Smooth muscle cell (in vitro differentiated cells): ENCODE data around the gene MCTP2. TPM values are rescaled to one million over a fixed set of nuclear protein-coding genes. Genes with fewer than 3 reads are reported as not detected.

Experiments
- DNase-seq: peaks from one replicate; lab custom pipeline; 2025; ENCODE audit not compliant: unreplicated experiment; lab: John Stamatoyannopoulos, UW
- H2AFZ ChIP-seq: fragments of 200-600 bp; sonication (generic); 2 replicates; pipeline ENCODE4 v1.6.0; 2016; ENCODE audit warnings: antibody characterized with exemption, low read depth, mild to moderate bottlenecking
- H3F3A ChIP-seq: fragments of 200-600 bp; sonication (generic); 2 replicates; pipeline ENCODE4 v1.6.0; 2017; ENCODE audit warnings: antibody characterized with exemption, low read depth
- H3K27ac ChIP-seq: fragments of 200-600 bp; sonication (generic); 2 replicates; pipeline ENCODE4 v1.5.1; 2016; ENCODE audit warnings: low read depth, mild to moderate bottlenecking
- H3K27me3 ChIP-seq: fragments of 200-600 bp; sonication (generic); 2 replicates; pipeline ENCODE4 v1.6.1; 2016; ENCODE audit warnings: low read depth, mild to moderate bottlenecking
- H3K36me3 ChIP-seq: fragments of 200-600 bp; sonication (generic); 2 replicates; pipeline ENCODE4 v1.5.1; 2016; ENCODE audit warnings: low read depth
- H3K4me1 ChIP-seq: fragments of 200-600 bp; sonication (generic); 2 replicates; pipeline ENCODE4 v1.5.1; 2016; ENCODE audit warnings: low read depth
- H3K4me2 ChIP-seq: fragments of 200-600 bp; sonication (generic); 2 replicates; pipeline ENCODE4 v1.6.0; 2016; ENCODE audit warnings: mild to moderate bottlenecking
- H3K4me3 ChIP-seq: fragments of 200-600 bp; sonication (generic); 2 replicates; pipeline ENCODE4 v1.5.1; 2016; ENCODE audit warnings: mild to moderate bottlenecking
- H3K79me2 ChIP-seq: fragments of 200-600 bp; sonication (generic); 2 replicates; pipeline ENCODE4 v1.6.0; 2016; ENCODE audit warnings: low read depth, mild to moderate bottlenecking
- H3K9ac ChIP-seq: fragments of 200-600 bp; sonication (generic); 2 replicates; pipeline ENCODE4 v1.6.0; 2016; ENCODE audit warnings: low read depth
- H3K9me3 ChIP-seq: fragments of 200-600 bp; sonication (generic); replicated peaks from 2 replicates; pipeline ENCODE4 v1.5.1; 2016; ENCODE audit warnings: low read depth
- H4K20me1 ChIP-seq: fragments of 200-600 bp; sonication (generic); 2 replicates; pipeline ENCODE4 v1.6.0; 2016; ENCODE audit warnings: low read depth
- WGBS: methylation state at CpG from one replicate; pipeline ENCODE4 v1.1.7; 2016; ENCODE audit warnings: low lambda C conversion rate; 5-methylcytosine and 5-hydroxymethylcytosine counted together
- polyA plus RNA-seq: library from polyadenylated mRNA; unstranded; fragments of >200 nt; fragmentation: Nextera tagmentation; extraction: Ambion mirVana; gene quantifications from 2 replicates; pipeline ENCODE4 v1.2.1, GENCODE V29; 2016
- total RNA-seq: library from RNA; depleted of rRNA; stranded (reverse); fragments of >200 nt; gene quantifications from 2 replicates; pipeline ENCODE4 v1.2.3, GENCODE V29; 2014
- TF ChIP-seq, protein P1 (sequence below): fragments of 200-600 bp; sonication (generic); IDR thresholded peaks from 2 replicates; pipeline ENCODE4 v1.5.1; 2017; ENCODE audit warnings: borderline replicate concordance, mild to moderate bottlenecking, antibody characterized with exemption; ENCODE audit not compliant: insufficient read depth, poor library complexity, severe bottlenecking

The MCTP2 gene
- total and polyA plus RNA-seq, 2 experiments from 2014 or later, result 12.1 to 32.1 TPM

DNA sequence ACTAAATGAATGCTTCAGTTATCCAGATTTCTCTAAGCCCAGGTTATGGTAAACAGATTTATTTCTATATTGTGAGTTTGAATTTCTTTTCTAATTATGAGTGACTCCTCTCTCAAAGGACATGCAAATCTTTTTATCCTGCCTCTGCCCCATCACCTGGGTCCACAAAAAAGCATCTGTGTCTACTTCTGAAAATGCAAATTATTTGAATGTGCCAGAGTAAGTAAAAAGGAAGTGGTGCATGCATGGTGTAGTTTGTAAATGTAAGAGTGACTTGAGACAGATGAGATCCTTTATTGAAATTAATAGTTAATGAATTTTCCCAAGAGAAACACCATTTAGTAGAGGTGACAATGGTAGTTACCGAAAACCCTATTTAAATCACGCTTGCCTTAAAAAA, 26.9 kb downstream of the MCTP2 start:
- 96% methylated on average over 2 of the region's 2 CpGs for WGBS

DNA sequence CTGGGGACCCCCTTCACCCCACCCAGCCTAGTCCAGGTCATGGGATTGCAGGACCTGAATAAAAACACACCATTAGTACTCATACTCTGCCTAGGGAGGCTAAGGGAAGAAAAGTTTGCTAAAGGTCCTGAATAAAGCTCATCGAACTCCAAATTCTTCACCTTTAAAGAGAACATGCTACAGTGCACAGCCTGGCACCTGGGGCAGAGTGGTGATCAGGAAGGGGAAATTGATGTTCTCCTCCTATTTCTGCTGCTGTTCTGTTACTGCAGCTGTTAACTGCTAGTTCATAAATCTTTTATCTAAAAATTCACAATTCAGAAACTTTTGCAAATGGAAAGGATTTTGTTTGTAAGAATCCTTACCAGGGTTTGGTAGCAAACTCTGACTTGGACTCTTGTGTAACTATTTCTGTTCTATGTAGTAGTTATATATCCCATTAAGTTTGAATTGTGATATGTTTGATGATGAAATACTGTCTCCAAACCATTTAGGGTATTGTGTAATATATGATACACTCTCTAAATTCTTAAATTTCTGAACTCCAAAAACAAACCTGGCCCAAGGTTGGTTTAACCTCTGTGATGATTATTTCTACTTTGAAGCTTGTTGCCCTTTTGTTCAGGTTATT, 27.9 kb downstream of the MCTP2 start:
- no peaks in the 10 kb centered on the region for H3K4me1 ChIP-seq
- no peaks in the 10 kb centered on the region for H3F3A ChIP-seq
- H3K36me3 ChIP-seq, result no peaks in the 10 kb centered on the region
- no peak overlapping the region for H3K9ac ChIP-seq
- no peak for DNase-seq
- no peak overlapping the region for H2AFZ ChIP-seq
- no peaks in the 10 kb centered on the region for H3K9me3 ChIP-seq
- no peak overlapping the region for H3K4me3 ChIP-seq
- H4K20me1 ChIP-seq, result peaks cover 58% of the 10 kb centered on the region
- TF ChIP-seq, protein P1, sequence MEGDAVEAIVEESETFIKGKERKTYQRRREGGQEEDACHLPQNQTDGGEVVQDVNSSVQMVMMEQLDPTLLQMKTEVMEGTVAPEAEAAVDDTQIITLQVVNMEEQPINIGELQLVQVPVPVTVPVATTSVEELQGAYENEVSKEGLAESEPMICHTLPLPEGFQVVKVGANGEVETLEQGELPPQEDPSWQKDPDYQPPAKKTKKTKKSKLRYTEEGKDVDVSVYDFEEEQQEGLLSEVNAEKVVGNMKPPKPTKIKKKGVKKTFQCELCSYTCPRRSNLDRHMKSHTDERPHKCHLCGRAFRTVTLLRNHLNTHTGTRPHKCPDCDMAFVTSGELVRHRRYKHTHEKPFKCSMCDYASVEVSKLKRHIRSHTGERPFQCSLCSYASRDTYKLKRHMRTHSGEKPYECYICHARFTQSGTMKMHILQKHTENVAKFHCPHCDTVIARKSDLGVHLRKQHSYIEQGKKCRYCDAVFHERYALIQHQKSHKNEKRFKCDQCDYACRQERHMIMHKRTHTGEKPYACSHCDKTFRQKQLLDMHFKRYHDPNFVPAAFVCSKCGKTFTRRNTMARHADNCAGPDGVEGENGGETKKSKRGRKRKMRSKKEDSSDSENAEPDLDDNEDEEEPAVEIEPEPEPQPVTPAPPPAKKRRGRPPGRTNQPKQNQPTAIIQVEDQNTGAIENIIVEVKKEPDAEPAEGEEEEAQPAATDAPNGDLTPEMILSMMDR, result no peak
- no peak overlapping the region for H3K4me2 ChIP-seq
- H3K27me3 ChIP-seq, result no peaks in the 10 kb centered on the region
- 100% methylated on average over 1 of the region's 1 CpG for WGBS
- no peaks in the 10 kb centered on the region for H3K79me2 ChIP-seq
- H3K27ac ChIP-seq, result no peak overlapping the region

More for the DNA sequence above, 26.9 kb downstream of the MCTP2 start:
- no peak overlapping the region for H3K4me3 ChIP-seq
- TF ChIP-seq, protein P1, result no peak
- no peaks in the 10 kb centered on the region for H3K27me3 ChIP-seq
- no peaks in the 10 kb centered on the region for H3K36me3 ChIP-seq
- no peaks in the 10 kb centered on the region for H3K4me1 ChIP-seq
- no peaks in the 10 kb centered on the region for H3K9me3 ChIP-seq
- no peak for DNase-seq
- H3K27ac ChIP-seq, result no peak overlapping the region
- peaks cover 67% of the 10 kb centered on the region for H4K20me1 ChIP-seq
- no peak overlapping the region for H2AFZ ChIP-seq
- H3K79me2 ChIP-seq, result no peaks in the 10 kb centered on the region
- H3F3A ChIP-seq, result no peaks in the 10 kb centered on the region
- H3K4me2 ChIP-seq, result no peak overlapping the region
- H3K9ac ChIP-seq, result no peak overlapping the region

DNA sequence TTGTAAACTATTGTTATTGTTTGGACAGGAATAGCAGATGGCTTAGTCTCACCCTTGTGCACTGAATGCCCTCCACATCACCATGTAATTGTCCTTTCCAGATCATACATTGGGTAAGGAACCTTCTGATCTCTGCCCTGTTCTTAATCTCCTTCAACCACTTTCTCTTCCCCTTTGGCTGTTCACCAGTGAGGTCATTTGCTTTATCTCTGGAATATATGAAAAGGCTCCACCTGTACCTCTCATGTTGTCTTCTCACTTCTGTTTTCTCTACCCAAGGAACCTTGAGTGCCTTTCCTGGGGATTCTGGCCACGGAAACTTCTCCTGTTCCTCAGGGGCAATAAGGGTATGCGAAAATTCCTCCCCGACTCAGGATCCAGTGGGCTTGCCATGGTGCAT, 28.5 kb downstream of the MCTP2 start:
- 73% methylated on average over 3 of the region's 3 CpGs for WGBS
- H2AFZ ChIP-seq, result no peak overlapping the region
- no peaks in the 10 kb centered on the region for H3K27me3 ChIP-seq
- no peak overlapping the region for H3K4me3 ChIP-seq
- TF ChIP-seq, protein P1, result no peak
- no peak for DNase-seq
- no peak overlapping the region for H3K4me2 ChIP-seq
- no peaks in the 10 kb centered on the region for H3F3A ChIP-seq
- H4K20me1 ChIP-seq, result peaks cover 52% of the 10 kb centered on the region
- no peaks in the 10 kb centered on the region for H3K36me3 ChIP-seq
- H3K4me1 ChIP-seq, result no peaks in the 10 kb centered on the region
- H3K27ac ChIP-seq, result no peak overlapping the region
- no peaks in the 10 kb centered on the region for H3K79me2 ChIP-seq
- no peak overlapping the region for H3K9ac ChIP-seq
- H3K9me3 ChIP-seq, result no peaks in the 10 kb centered on the region

GRCh38 chr15:94262201-94262600, 30.8 kb downstream of the MCTP2 start:
- WGBS, result 71% methylated on average over 1 of the region's 1 CpG
- no peak for DNase-seq
- peak overlapping the region; percentile 87 for H3K27ac ChIP-seq

More at GRCh38 chr15:94262201-94262600, 30.8 kb downstream of the MCTP2 start:
- TF ChIP-seq, protein P1, result no peak
- Histone ChIP-seq H3K4me2 (no peak overlapping the region), H3F3A (no peaks in the 10 kb centered on the region), H3K4me1 (peaks cover 7% of the 10 kb centered on the region), H3K36me3 (no peaks in the 10 kb centered on the region), H3K27me3 (no peaks in the 10 kb centered on the region), H3K4me3 (no peak overlapping the region), H2AFZ (no peak overlapping the region), H4K20me1 (peaks cover 29% of the 10 kb centered on the region), H3K9me3 (no peaks in the 10 kb centered on the region), H3K9ac (no peak overlapping the region), H3K79me2 (no peaks in the 10 kb centered on the region)
